ENCODE measurements around the gene CASP2. TPM values are rescaled to one million over a fixed set of nuclear protein-coding genes. Genes with fewer than 3 reads are reported as not detected.

CASP2 gene
- total and polyA plus RNA-seq, 2 of the 13 experiments (the other 11 are each of a cell fraction or from before 2014, with no cell fraction given) = 10.2 to 13.7 TPM

GRCh38 chr7:143287935-143288826 lies at the start of gene CASP2 (continued):
- peak; percentile 12; the same call in 1 of the 2 replicates for TF ChIP-seq MED1 (CRISPR knock-in tag; IDR thresholded peaks at IDR 0.05)
- peak; percentile 25; the same call in 1 of the 2 replicates for TF ChIP-seq GMEB2 (CRISPR knock-in tag; IDR thresholded peaks at IDR 0.05; ENCODE audit: low read depth)
- 0 out of 2 replicates have a peak, but pooled peaks have one; percentile 41 for TF ChIP-seq HIVEP1 (CRISPR knock-in tag; IDR thresholded peaks at IDR 0.05)
- no peak for TF ChIP-seq HOXA9 (CRISPR knock-in tag; IDR thresholded peaks at IDR 0.05; ENCODE audit: borderline replicate concordance)
- 0 out of 2 replicates have a peak, but pooled peaks have one; percentile 33 for TF ChIP-seq ZNF484 (CRISPR knock-in tag; IDR thresholded peaks at IDR 0.05; ENCODE audit: borderline replicate concordance, low read depth)
- no peak for TF ChIP-seq SOX13 (IDR thresholded peaks at IDR 0.05)
- peak in 1 of 2 experiments; percentile 20; a peak in 1 of 4 replicates for TF ChIP-seq SOX13 (CRISPR knock-in tag; conservative IDR thresholded peaks at IDR 0.05 in 1 of 2, IDR thresholded peaks at IDR 0.05 in 1 of 2)
- TF ChIP-seq FOXC1 (CRISPR knock-in tag; IDR thresholded peaks at IDR 0.05; ENCODE audit: borderline replicate concordance) = peak; percentile 86; the same call in 1 of the 2 replicates
- TF ChIP-seq MYC (CRISPR knock-in tag; IDR thresholded peaks at IDR 0.05; ENCODE audit: borderline replicate concordance) = peak; percentile 70
- TF ChIP-seq ELF1 (CRISPR knock-in tag; IDR thresholded peaks at IDR 0.05) = peak; percentile 46; the same call in 1 of the 2 replicates
- 0 out of 2 replicates have a peak, but pooled peaks have one; percentile 13 for TF ChIP-seq RXRB (CRISPR knock-in tag; IDR thresholded peaks at IDR 0.05; ENCODE audit: borderline replicate concordance)
- TF ChIP-seq ZNF564 (CRISPR knock-in tag; IDR thresholded peaks at IDR 0.05) = 0 out of 2 replicates have a peak, but pooled peaks have one; percentile 24
- TF ChIP-seq, protein P1, sequence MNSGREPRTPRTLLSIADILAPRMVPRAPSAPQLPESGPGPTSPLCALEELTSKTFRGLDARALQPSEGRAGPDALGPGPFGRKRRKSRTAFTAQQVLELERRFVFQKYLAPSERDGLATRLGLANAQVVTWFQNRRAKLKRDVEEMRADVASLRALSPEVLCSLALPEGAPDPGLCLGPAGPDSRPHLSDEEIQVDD (CRISPR knock-in tag; IDR thresholded peaks at IDR 0.05; ENCODE audit: borderline replicate concordance) = no peak
